Measurements from ENCODE around the gene GALNT17. TPM values are rescaled to one million over a fixed set of nuclear protein-coding genes. Genes with fewer than 3 reads are reported as not detected.

GALNT17 gene
- polyA plus RNA-seq, 1 donor from 2014 or later, result 15.7 TPM

- no peaks in the 10 kb centered on the region for H3K79me2 ChIP-seq (replicated peaks; ENCODE audit: insufficient read depth, low read length)
- no peak overlapping the region for H3K4me3 ChIP-seq (ENCODE audit: low read length)
- H3F3A ChIP-seq (ENCODE audit: insufficient read depth, low read length, poor library complexity, severe bottlenecking), result no peaks in the 10 kb centered on the region
- H3K36me3 ChIP-seq (ENCODE audit: insufficient read depth, low read length), result no peaks in the 10 kb centered on the region
- no peaks in the 10 kb centered on the region for H3K9me3 ChIP-seq (ENCODE audit: low read length)
- no peak overlapping the region for H2AFZ ChIP-seq (ENCODE audit: low read depth, low read length)
- no peak for TF ChIP-seq TAF1 (IDR thresholded peaks at IDR 0.05; ENCODE audit: low read depth)
- TF ChIP-seq EZH2 (IDR thresholded peaks at IDR 0.05; ENCODE audit: borderline replicate concordance, insufficient read depth, low read length, poor library complexity, severe bottlenecking), result no peak
- TF ChIP-seq EP300 (conservative IDR thresholded peaks at IDR 0.05; ENCODE audit: poor library complexity, severe bottlenecking), result no peak
- TF ChIP-seq RAD21 (conservative IDR thresholded peaks at IDR 0.05), result no peak
- TF ChIP-seq, protein P1, sequence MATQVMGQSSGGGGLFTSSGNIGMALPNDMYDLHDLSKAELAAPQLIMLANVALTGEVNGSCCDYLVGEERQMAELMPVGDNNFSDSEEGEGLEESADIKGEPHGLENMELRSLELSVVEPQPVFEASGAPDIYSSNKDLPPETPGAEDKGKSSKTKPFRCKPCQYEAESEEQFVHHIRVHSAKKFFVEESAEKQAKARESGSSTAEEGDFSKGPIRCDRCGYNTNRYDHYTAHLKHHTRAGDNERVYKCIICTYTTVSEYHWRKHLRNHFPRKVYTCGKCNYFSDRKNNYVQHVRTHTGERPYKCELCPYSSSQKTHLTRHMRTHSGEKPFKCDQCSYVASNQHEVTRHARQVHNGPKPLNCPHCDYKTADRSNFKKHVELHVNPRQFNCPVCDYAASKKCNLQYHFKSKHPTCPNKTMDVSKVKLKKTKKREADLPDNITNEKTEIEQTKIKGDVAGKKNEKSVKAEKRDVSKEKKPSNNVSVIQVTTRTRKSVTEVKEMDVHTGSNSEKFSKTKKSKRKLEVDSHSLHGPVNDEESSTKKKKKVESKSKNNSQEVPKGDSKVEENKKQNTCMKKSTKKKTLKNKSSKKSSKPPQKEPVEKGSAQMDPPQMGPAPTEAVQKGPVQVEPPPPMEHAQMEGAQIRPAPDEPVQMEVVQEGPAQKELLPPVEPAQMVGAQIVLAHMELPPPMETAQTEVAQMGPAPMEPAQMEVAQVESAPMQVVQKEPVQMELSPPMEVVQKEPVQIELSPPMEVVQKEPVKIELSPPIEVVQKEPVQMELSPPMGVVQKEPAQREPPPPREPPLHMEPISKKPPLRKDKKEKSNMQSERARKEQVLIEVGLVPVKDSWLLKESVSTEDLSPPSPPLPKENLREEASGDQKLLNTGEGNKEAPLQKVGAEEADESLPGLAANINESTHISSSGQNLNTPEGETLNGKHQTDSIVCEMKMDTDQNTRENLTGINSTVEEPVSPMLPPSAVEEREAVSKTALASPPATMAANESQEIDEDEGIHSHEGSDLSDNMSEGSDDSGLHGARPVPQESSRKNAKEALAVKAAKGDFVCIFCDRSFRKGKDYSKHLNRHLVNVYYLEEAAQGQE (IDR thresholded peaks at IDR 0.05; ENCODE audit: borderline replicate concordance), result no peak
- TF ChIP-seq, protein P2, sequence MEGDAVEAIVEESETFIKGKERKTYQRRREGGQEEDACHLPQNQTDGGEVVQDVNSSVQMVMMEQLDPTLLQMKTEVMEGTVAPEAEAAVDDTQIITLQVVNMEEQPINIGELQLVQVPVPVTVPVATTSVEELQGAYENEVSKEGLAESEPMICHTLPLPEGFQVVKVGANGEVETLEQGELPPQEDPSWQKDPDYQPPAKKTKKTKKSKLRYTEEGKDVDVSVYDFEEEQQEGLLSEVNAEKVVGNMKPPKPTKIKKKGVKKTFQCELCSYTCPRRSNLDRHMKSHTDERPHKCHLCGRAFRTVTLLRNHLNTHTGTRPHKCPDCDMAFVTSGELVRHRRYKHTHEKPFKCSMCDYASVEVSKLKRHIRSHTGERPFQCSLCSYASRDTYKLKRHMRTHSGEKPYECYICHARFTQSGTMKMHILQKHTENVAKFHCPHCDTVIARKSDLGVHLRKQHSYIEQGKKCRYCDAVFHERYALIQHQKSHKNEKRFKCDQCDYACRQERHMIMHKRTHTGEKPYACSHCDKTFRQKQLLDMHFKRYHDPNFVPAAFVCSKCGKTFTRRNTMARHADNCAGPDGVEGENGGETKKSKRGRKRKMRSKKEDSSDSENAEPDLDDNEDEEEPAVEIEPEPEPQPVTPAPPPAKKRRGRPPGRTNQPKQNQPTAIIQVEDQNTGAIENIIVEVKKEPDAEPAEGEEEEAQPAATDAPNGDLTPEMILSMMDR (IDR thresholded peaks at IDR 0.05; ENCODE audit: poor library complexity, severe bottlenecking), result no peak
- no peak for TF ChIP-seq POLR2AphosphoS5 (IDR thresholded peaks at IDR 0.05)
- no peak overlapping the region for H3K27ac ChIP-seq (ENCODE audit: low read length)
- H3K27me3 ChIP-seq (ENCODE audit: insufficient read depth, low read depth, low read length), result no peaks in the 10 kb centered on the region
- H3K4me2 ChIP-seq (ENCODE audit: low read length), result no peak overlapping the region
- H4K20me1 ChIP-seq (ENCODE audit: insufficient read depth), result no peaks in the 10 kb centered on the region
- H3K9ac ChIP-seq (ENCODE audit: low read length), result no peak overlapping the region
- H3K9me2 ChIP-seq (ENCODE audit: insufficient read depth, low read length), result no peaks in the 10 kb centered on the region
Observed at GRCh38 chr7:71348821-71349681, 217.1 kb downstream of the GALNT17 start.

GRCh38 chr7:71349682-71350481 lies 217.9 kb downstream of the GALNT17 start:
- Histone ChIP-seq H3K79me2 (replicated peaks; ENCODE audit: insufficient read depth, low read length) (no peaks in the 10 kb centered on the region), H4K20me1 (ENCODE audit: insufficient read depth) (no peaks in the 10 kb centered on the region), H3K9ac (ENCODE audit: low read length) (no peak overlapping the region), H3K27me3 (ENCODE audit: insufficient read depth, low read depth, low read length) (no peaks in the 10 kb centered on the region), H3K27ac (ENCODE audit: low read length) (no peak overlapping the region), H3K9me3 (ENCODE audit: low read length) (no peaks in the 10 kb centered on the region), H3F3A (ENCODE audit: insufficient read depth, low read length, poor library complexity, severe bottlenecking) (no peaks in the 10 kb centered on the region), H2AFZ (ENCODE audit: low read depth, low read length) (no peak overlapping the region), H3K4me2 (ENCODE audit: low read length) (no peak overlapping the region), H3K36me3 (ENCODE audit: insufficient read depth, low read length) (no peaks in the 10 kb centered on the region), H3K9me2 (ENCODE audit: insufficient read depth, low read length) (no peaks in the 10 kb centered on the region), H3K4me3 (ENCODE audit: low read length) (no peak overlapping the region)
- TF ChIP-seq EP300 (conservative IDR thresholded peaks at IDR 0.05; ENCODE audit: poor library complexity, severe bottlenecking) (no peak), POLR2AphosphoS5 (IDR thresholded peaks at IDR 0.05) (no peak), RAD21 (conservative IDR thresholded peaks at IDR 0.05) (no peak), MXI1 (conservative IDR thresholded peaks at IDR 0.05; ENCODE audit: poor library complexity, severe bottlenecking) (no peak), TAF1 (IDR thresholded peaks at IDR 0.05; ENCODE audit: low read depth) (no peak)
- TF ChIP-seq, protein P2 (IDR thresholded peaks at IDR 0.05; ENCODE audit: poor library complexity, severe bottlenecking), result no peak
- TF ChIP-seq, protein P1 (IDR thresholded peaks at IDR 0.05; ENCODE audit: borderline replicate concordance), result no peak

Measured in neural cell (in vitro differentiated cells).